Measurements from ENCODE around the gene SRI.

GRCh38 chr7:88183051-88183450, 36.8 kb downstream of the SRI start:
- TF ChIP-seq CTCF (IDR thresholded peaks at IDR 0.05) (no peak), POLR2AphosphoS5 (IDR thresholded peaks at IDR 0.05; ENCODE audit: low read depth, low read length) (no peak), TCF7L2 (IDR thresholded peaks at IDR 0.05; ENCODE audit: low read depth, low read length) (no peak), REST (IDR thresholded peaks at IDR 0.05; ENCODE audit: insufficient read depth in 1 of 2, low read depth in 2 of 2, low read length in 1 of 2) (no peak)

Measured in Panc1 (cell line).